HG03521 (cell line): ENCODE results near the gene AGTR1.
"Not testable (repeated sequence)": the region's sequence is repeated elsewhere in the genome, so short reads cannot be mapped to it uniquely, and the experiment has no call there.

Experiments used
- ATAC-seq: cut with Tn5 transposase; IDR thresholded peaks from one replicate; pipeline ENCODE4 v1.9.1; 2021; ENCODE audit warnings: mild to moderate bottlenecking, moderate library complexity; ENCODE audit not compliant: unreplicated experiment

The AGTR1 gene

GRCh38 chr3:148757238-148758215 lies 59.8 kb downstream of the AGTR1 start:
- ATAC-seq = no peak

- ATAC-seq = no peak
These were observed 60.7 kb downstream of the AGTR1 start for GRCh38 chr3:148758303-148758884.

GRCh38 chr3:148759430-148759829 lies 61.7 kb downstream of the AGTR1 start:
- no peak for ATAC-seq

- ATAC-seq = no peak
These were observed 65.5 kb downstream of the AGTR1 start for GRCh38 chr3:148763156-148763680.

- ATAC-seq = no peak
These were observed 66.6 kb downstream of the AGTR1 start for GRCh38 chr3:148763986-148764935.

GRCh38 chr3:148772361-148772760 lies 74.7 kb downstream of the AGTR1 start:
- no peak for ATAC-seq

GRCh38 chr3:148772835-148773234 lies 75.1 kb downstream of the AGTR1 start:
- ATAC-seq = no peak

- no peak for ATAC-seq
These were observed 76.1 kb downstream of the AGTR1 start for GRCh38 chr3:148773805-148774204.

- no peak for ATAC-seq
These were observed 81.2 kb downstream of the AGTR1 start for GRCh38 chr3:148778926-148779325.

- not testable (repeated sequence) for ATAC-seq
These were observed 87.3 kb downstream of the AGTR1 start for GRCh38 chr3:148785026-148785425.

GRCh38 chr3:148786159-148786558 lies 88.5 kb downstream of the AGTR1 start:
- ATAC-seq = not testable (repeated sequence)

GRCh38 chr3:148789146-148789545 lies 91.4 kb downstream of the AGTR1 start:
- no peak for ATAC-seq

GRCh38 chr3:148789906-148790305 lies 92.2 kb downstream of the AGTR1 start:
- no peak for ATAC-seq

- no peak for ATAC-seq
These were observed 92.7 kb downstream of the AGTR1 start for GRCh38 chr3:148790370-148790769.

- ATAC-seq = no peak
These were observed 93.4 kb downstream of the AGTR1 start for GRCh38 chr3:148790851-148791735.

GRCh38 chr3:148791920-148792319 lies 94.2 kb downstream of the AGTR1 start:
- ATAC-seq = no peak

- ATAC-seq = no peak
These were observed 94.8 kb downstream of the AGTR1 start for GRCh38 chr3:148792516-148792915.
